Keratinocyte (primary cell): ENCODE measurements around the gene FBXL17. TPM values are rescaled to one million over a fixed set of nuclear protein-coding genes. Genes with fewer than 3 reads are reported as not detected.

ENCODE experiments used
- DNase-seq: peaks from one replicate; pipeline ENCODE4 v3.0.0-alpha.2; 2011; ENCODE audit warnings: low read depth, missing footprints, low spot score
- FAIRE-seq: peaks from 2 replicates; lab custom pipeline; 2011; peaks lifted over from hg19 to GRCh38; lab: Jason Lieb, UNC
- H2AFZ ChIP-seq: 2 replicates; pipeline ENCODE4 v1.6.0; 2012; ENCODE audit warnings: low read length, control low read depth, inconsistent platforms; ENCODE audit not compliant: control insufficient read depth
- H3K27ac ChIP-seq: 2 replicates; pipeline ENCODE4 v1.5.1; 2011; ENCODE audit warnings: low read length; ENCODE audit not compliant: control insufficient read depth, insufficient read depth
- H3K27me3 ChIP-seq: 3 replicates; pipeline ENCODE4 v1.6.0; 2011; ENCODE audit warnings: low read length; ENCODE audit not compliant: control insufficient read depth, insufficient read depth; ENCODE audit errors: extremely low read depth
- H3K36me3 ChIP-seq, 2 experiments: 2 replicates in 1 of 2; 3 replicates in 1 of 2; pipeline ENCODE4 v1.5.1; 2011; ENCODE audit warnings: low read length in 2 of 2, mild to moderate bottlenecking in 1 of 2; ENCODE audit not compliant: control insufficient read depth in 2 of 2, insufficient read depth in 2 of 2; ENCODE audit errors: extremely low read depth in 1 of 2
- H3K4me1 ChIP-seq: 3 replicates; pipeline ENCODE4 v1.5.1; 2011; ENCODE audit warnings: low read length; ENCODE audit not compliant: control insufficient read depth, insufficient read depth; ENCODE audit errors: extremely low read depth
- H3K4me2 ChIP-seq: 3 replicates; pipeline ENCODE4 v1.6.0; 2011; ENCODE audit warnings: low read depth, low read length; ENCODE audit not compliant: control insufficient read depth, insufficient read depth; ENCODE audit errors: extremely low read depth
- H3K4me3 ChIP-seq, 3 experiments: fragments of 200-600 bp in 1 of 3; sonication (generic) in 1 of 3; 2 replicates in 2 of 3; 3 replicates in 1 of 3; pipeline ENCODE4 v1.5.1; 2011 to 2016; ENCODE audit warnings: low read length in 3 of 3, mild to moderate bottlenecking in 3 of 3, control low read depth in 2 of 3, inconsistent platforms in 1 of 3, low read depth in 1 of 3, mixed read lengths in 1 of 3, mixed run types in 1 of 3, moderate library complexity in 1 of 3; ENCODE audit not compliant: control insufficient read depth in 2 of 3, insufficient read depth in 2 of 3; ENCODE audit errors: extremely low read depth in 1 of 3
- H3K79me2 ChIP-seq: 2 replicates; pipeline ENCODE4 v1.6.0; 2012; ENCODE audit warnings: low read length; ENCODE audit not compliant: control insufficient read depth, insufficient read depth
- H3K9ac ChIP-seq: 3 replicates; pipeline ENCODE4 v1.6.0; 2011; ENCODE audit warnings: low read length; ENCODE audit not compliant: control insufficient read depth, insufficient read depth; ENCODE audit errors: extremely low read depth
- H3K9me1 ChIP-seq: 3 replicates; pipeline ENCODE4 v1.6.0; 2011; ENCODE audit warnings: low read length; ENCODE audit not compliant: control insufficient read depth, insufficient read depth; ENCODE audit errors: extremely low read depth
- H3K9me3 ChIP-seq: 2 replicates; pipeline ENCODE4 v1.5.1; 2012; ENCODE audit warnings: low read depth, low read length; ENCODE audit not compliant: control insufficient read depth
- H4K20me1 ChIP-seq: 3 replicates; pipeline ENCODE4 v1.6.0; 2011; ENCODE audit warnings: low read length; ENCODE audit not compliant: control insufficient read depth, insufficient read depth; ENCODE audit errors: extremely low read depth
- CTCF ChIP-seq, 3 experiments: IDR thresholded peaks in 1 of 3; conservative IDR thresholded peaks in 1 of 3; optimal IDR thresholded peaks in 1 of 3; 2 replicates in 2 of 3; 3 replicates in 1 of 3; pipeline versions ENCODE3 to v1.5.1; 2011; ENCODE audit warnings: low read length in 3 of 3, mild to moderate bottlenecking in 3 of 3, moderate library complexity in 2 of 3, control low read depth in 1 of 3, inconsistent platforms in 1 of 3; ENCODE audit not compliant: insufficient read depth in 2 of 3; ENCODE audit errors: extremely low read depth in 1 of 3
- EZH2 ChIP-seq: IDR thresholded peaks from one replicate; pipeline ENCODE4 v1.6.1; 2012; ENCODE audit warnings: inconsistent platforms, mild to moderate bottlenecking, low read length, moderate library complexity
- dilution Hi-C: fragments of 300-500 bp; cut with MboI; formaldehyde crosslinking; loops from one replicate; pipeline ENCODE4 v1.7.0; 2020; ENCODE audit warnings: low sequenced_read_pairs; ENCODE audit not compliant: extremely low pct_ligation_motif_present
- polyA plus RNA-seq, 5 experiments: library from polyadenylated mRNA; depleted of rRNA in 3 of 5; stranded (reverse) in 3 of 5; stranded (forward) in 1 of 5; unstranded in 1 of 5; fragments of >200 nt; gene quantifications; 1 replicate in 1 of 5; 2 replicates in 3 of 5; 3 replicates in 1 of 5; pipeline versions ENCODE4 v1.2.1 to v1.2.3, GENCODE V29; 2011 to 2012; ENCODE audit warnings: missing spikeins in 2 of 5, low read depth in 1 of 5, low replicate concordance in 1 of 5

The FBXL17 gene
- polyA plus RNA-seq, 1 donor (not counting 4 experiments of a cell fraction or from before 2014, with no cell fraction given): 5.7 TPM

- H3K9ac ChIP-seq: no peak overlapping the region
- dilution Hi-C loops: no loop called here
- H3K9me1 ChIP-seq: no peaks in the 10 kb centered on the region
- no peak overlapping the region for H2AFZ ChIP-seq
- no peaks in the 10 kb centered on the region for H3K9me3 ChIP-seq
- H3K4me2 ChIP-seq: no peak overlapping the region
- DNase-seq: no peak
- FAIRE-seq: no peak
- no peaks in the 10 kb centered on the region for H3K27me3 ChIP-seq
- H3K4me1 ChIP-seq: no peaks in the 10 kb centered on the region
- H4K20me1 ChIP-seq: no peaks in the 10 kb centered on the region
- TF ChIP-seq CTCF (optimal IDR thresholded peaks at IDR 0.05 in 1 of 3, IDR thresholded peaks at IDR 0.05 in 1 of 3, conservative IDR thresholded peaks at IDR 0.05 in 1 of 3; ENCODE audit: extremely low read depth in 1 of 3, insufficient read depth in 2 of 3, low read length in 3 of 3): no peak
- no peak for TF ChIP-seq EZH2
- H3K79me2 ChIP-seq: no peaks in the 10 kb centered on the region
- no peak overlapping the region for H3K27ac ChIP-seq
- no peak overlapping the region for H3K4me3 ChIP-seq
- H3K36me3 ChIP-seq: no peaks in the 10 kb centered on the region
These were observed 47.7 kb downstream of the FBXL17 start for GRCh38 chr5:108334225-108334624.

- no peak overlapping the region for H3K27ac ChIP-seq
- H3K9ac ChIP-seq: no peak overlapping the region
- no peaks in the 10 kb centered on the region for H3K79me2 ChIP-seq
- H3K9me3 ChIP-seq: no peaks in the 10 kb centered on the region
- no peak for TF ChIP-seq CTCF (optimal IDR thresholded peaks at IDR 0.05 in 1 of 3, IDR thresholded peaks at IDR 0.05 in 1 of 3, conservative IDR thresholded peaks at IDR 0.05 in 1 of 3; ENCODE audit: extremely low read depth in 1 of 3, insufficient read depth in 2 of 3, low read length in 3 of 3)
- TF ChIP-seq EZH2: no peak
- no peak for FAIRE-seq
- no peaks in the 10 kb centered on the region for H3K36me3 ChIP-seq
- dilution Hi-C loops: no loop called here
- H3K27me3 ChIP-seq: no peaks in the 10 kb centered on the region
- H2AFZ ChIP-seq: no peak overlapping the region
- no peak overlapping the region for H3K4me3 ChIP-seq
- no peak overlapping the region for H3K4me2 ChIP-seq
- no peaks in the 10 kb centered on the region for H4K20me1 ChIP-seq
- H3K9me1 ChIP-seq: no peaks in the 10 kb centered on the region
- no peak for DNase-seq
- no peaks in the 10 kb centered on the region for H3K4me1 ChIP-seq
These were observed 54.9 kb downstream of the FBXL17 start for GRCh38 chr5:108326982-108327381.
